ENCODE results near the gene PAH. TPM values are rescaled to one million over a fixed set of nuclear protein-coding genes. Genes with fewer than 3 reads are reported as not detected.
"Not testable (repeated sequence)": the region's sequence is repeated elsewhere in the genome, so short reads cannot be mapped to it uniquely, and the experiment has no call there.

PAH gene
- total and polyA plus RNA-seq, 8 donors = 5.9 to 89.3 (median 16.3) TPM

- WGBS, 2 donors = 65 to 87% methylated on average over 2 of the region's 2 CpGs
- no peak for ATAC-seq
Measured at GRCh38 chr12:102851246-102851645, 65.8 kb downstream of the PAH start.

GRCh38 chr12:102849722-102850447 lies 67.2 kb downstream of the PAH start:
- Histone ChIP-seq H3K4me3 (no peak overlapping the region), H3K9me3 (no peaks in the 10 kb centered on the region), H3K4me1 (no peaks in the 10 kb centered on the region), H3K27me3 (no peaks in the 10 kb centered on the region), H3K27ac (no peak overlapping the region), H3K36me3 (no peaks in the 10 kb centered on the region)
- intact Hi-C loops (cut with DNase I) = no loop called here
- ATAC-seq (no peak), FAIRE-seq (no peak), DNase-seq (no peak)
- WGBS, 2 donors = 55 to 58% methylated on average over 4 of the region's 4 CpGs
- TF ChIP-seq, protein P1, sequence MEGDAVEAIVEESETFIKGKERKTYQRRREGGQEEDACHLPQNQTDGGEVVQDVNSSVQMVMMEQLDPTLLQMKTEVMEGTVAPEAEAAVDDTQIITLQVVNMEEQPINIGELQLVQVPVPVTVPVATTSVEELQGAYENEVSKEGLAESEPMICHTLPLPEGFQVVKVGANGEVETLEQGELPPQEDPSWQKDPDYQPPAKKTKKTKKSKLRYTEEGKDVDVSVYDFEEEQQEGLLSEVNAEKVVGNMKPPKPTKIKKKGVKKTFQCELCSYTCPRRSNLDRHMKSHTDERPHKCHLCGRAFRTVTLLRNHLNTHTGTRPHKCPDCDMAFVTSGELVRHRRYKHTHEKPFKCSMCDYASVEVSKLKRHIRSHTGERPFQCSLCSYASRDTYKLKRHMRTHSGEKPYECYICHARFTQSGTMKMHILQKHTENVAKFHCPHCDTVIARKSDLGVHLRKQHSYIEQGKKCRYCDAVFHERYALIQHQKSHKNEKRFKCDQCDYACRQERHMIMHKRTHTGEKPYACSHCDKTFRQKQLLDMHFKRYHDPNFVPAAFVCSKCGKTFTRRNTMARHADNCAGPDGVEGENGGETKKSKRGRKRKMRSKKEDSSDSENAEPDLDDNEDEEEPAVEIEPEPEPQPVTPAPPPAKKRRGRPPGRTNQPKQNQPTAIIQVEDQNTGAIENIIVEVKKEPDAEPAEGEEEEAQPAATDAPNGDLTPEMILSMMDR (IDR thresholded peaks at IDR 0.05) = no peak

More at GRCh38 chr12:102851246-102851645, 65.8 kb downstream of the PAH start:
- TF ChIP-seq, protein P1 (IDR thresholded peaks at IDR 0.05) = no peak
- Histone ChIP-seq H3K36me3 (no peaks in the 10 kb centered on the region), H3K4me3 (no peak overlapping the region), H3K4me1 (no peaks in the 10 kb centered on the region), H3K27ac (no peak overlapping the region), H3K9me3 (no peaks in the 10 kb centered on the region), H3K27me3 (no peaks in the 10 kb centered on the region)
- DNase-seq (no peak), FAIRE-seq (no peak)
- intact Hi-C loops (cut with DNase I) = no loop called here

GRCh38 chr12:102848832-102849231 lies 68.2 kb downstream of the PAH start:
- Histone ChIP-seq H3K4me1 (no peaks in the 10 kb centered on the region), H3K27me3 (no peaks in the 10 kb centered on the region), H3K4me3 (no peak overlapping the region), H3K9me3 (no peaks in the 10 kb centered on the region), H3K36me3 (no peaks in the 10 kb centered on the region), H3K27ac (no peak overlapping the region)
- WGBS, 2 donors = 77 to 91% methylated on average over 3 of the region's 3 CpGs
- intact Hi-C loops (cut with DNase I) = no loop called here
- TF ChIP-seq, protein P1 (IDR thresholded peaks at IDR 0.05) = no peak
- ATAC-seq (no peak), FAIRE-seq (no peak), DNase-seq (no peak)

GRCh38 chr12:102847131-102847530 lies 69.9 kb downstream of the PAH start:
- no peaks in the 10 kb centered on the region for H3K4me1 ChIP-seq
- 58 to 59% methylated on average over 2 of the region's 2 CpGs for WGBS, 2 donors
- H3K9me3 ChIP-seq = no peaks in the 10 kb centered on the region
- DNase-seq (no peak), ATAC-seq (no peak), FAIRE-seq (no peak)
- no peaks in the 10 kb centered on the region for H3K36me3 ChIP-seq
- intact Hi-C loops (cut with DNase I) = no loop called here
- no peak overlapping the region for H3K4me3 ChIP-seq
- no peaks in the 10 kb centered on the region for H3K27me3 ChIP-seq
- TF ChIP-seq, protein P1 (IDR thresholded peaks at IDR 0.05) = no peak
- no peak overlapping the region for H3K27ac ChIP-seq

- no peaks in the 10 kb centered on the region for H3K27me3 ChIP-seq
- FAIRE-seq = no peak
- intact Hi-C loops (cut with DNase I) = no loop called here
- 67 to 70% methylated on average over 10 of the region's 10 CpGs for WGBS, 2 donors
- no peak for ATAC-seq
- H3K4me1 ChIP-seq = no peaks in the 10 kb centered on the region
- no peak for DNase-seq
- H3K27ac ChIP-seq = no peak overlapping the region
- no peaks in the 10 kb centered on the region for H3K36me3 ChIP-seq
- H3K4me3 ChIP-seq = no peak overlapping the region
- TF ChIP-seq, protein P1 (IDR thresholded peaks at IDR 0.05) = no peak
- H3K9me3 ChIP-seq = no peaks in the 10 kb centered on the region
Measured at GRCh38 chr12:102833687-102834441, 83.2 kb downstream of the PAH start.

DNA sequence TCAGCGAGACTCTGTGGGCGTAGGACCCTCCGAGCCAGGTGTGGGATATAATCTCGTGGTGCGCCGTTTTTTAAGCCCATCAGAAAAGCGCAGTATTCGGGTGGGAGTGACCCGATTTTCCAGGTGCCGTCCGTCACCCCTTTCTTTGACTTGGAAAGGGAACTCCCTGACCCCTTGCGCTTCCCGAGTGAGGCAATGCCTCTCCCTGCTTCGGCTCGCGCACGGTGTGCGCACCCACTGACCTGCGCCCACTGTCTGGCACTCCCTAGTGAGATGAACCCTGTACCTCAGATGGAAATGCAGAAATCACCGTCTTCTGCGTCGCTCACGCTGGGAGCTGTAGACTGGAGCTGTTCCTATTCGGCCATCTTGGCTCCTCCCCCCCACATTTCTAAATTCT lies 84.2 kb downstream of the PAH start:
- H3K4me1 ChIP-seq; DNase-seq; H3K27ac ChIP-seq; H3K27me3 ChIP-seq; H3K36me3 ChIP-seq; FAIRE-seq; H3K9me3 ChIP-seq; ATAC-seq; intact Hi-C loops (cut with DNase I); H3K4me3 ChIP-seq: not testable (repeated sequence)
- 62 to 84% methylated on average over 19 to 22 of the region's 24 CpGs for WGBS, 2 donors

Data from pancreas (tissue), 10 donors.